Testis (tissue), 3 donors: ENCODE data around the gene NELFCD. TPM values are rescaled to one million over a fixed set of nuclear protein-coding genes. Genes with fewer than 3 reads are reported as not detected.

Experiments
- DNase-seq: peaks from one replicate; pipeline ENCODE4 v3.0.0-alpha.2; 2019
- H3K27ac ChIP-seq, 2 donors: fragments of 200-600 bp; sonication (generic); one replicate each; pipeline ENCODE4 v1.5.1; 2019
- H3K27me3 ChIP-seq: fragments of 200-600 bp; sonication (generic); one replicate; pipeline ENCODE4 v1.5.1; 2019
- H3K36me3 ChIP-seq: fragments of 200-600 bp; sonication (generic); one replicate; pipeline ENCODE4 v1.5.1; 2017; ENCODE audit warnings: low read depth; ENCODE audit errors: missing control alignments
- H3K4me1 ChIP-seq: fragments of 200-600 bp; sonication (generic); one replicate; pipeline ENCODE4 v1.5.1; 2019
- H3K4me3 ChIP-seq, 2 donors: fragments of 200-600 bp; sonication (generic); one replicate each; pipeline ENCODE4 v1.5.1; 2017 to 2019
- H3K9me3 ChIP-seq: fragments of 200-600 bp; sonication (generic); one replicate; pipeline ENCODE4 v1.5.1; 2017
- CTCF ChIP-seq, 3 experiments: fragments of 450-650 bp in 2 of 3; fragments of 200-600 bp in 1 of 3; sonication (generic) in 1 of 3; IDR thresholded peaks; one replicate each; pipeline ENCODE4 v1.5.1; 2016 to 2019; ENCODE audit warnings: antibody characterized with exemption in 3 of 3, mild to moderate bottlenecking in 2 of 3, moderate library complexity in 1 of 3
- POLR2A ChIP-seq: fragments of 450-650 bp; IDR thresholded peaks from one replicate; pipeline ENCODE4 v1.6.1; 2017; ENCODE audit warnings: antibody characterized with exemption, mild to moderate bottlenecking, moderate library complexity
- WGBS, 2 donors: methylation state at CpG; one replicate each; pipeline ENCODE4 v1.1.5; 2018; 5-methylcytosine and 5-hydroxymethylcytosine counted together
- intact Hi-C: fragments of 100-400 bp; cut with DNase I; formaldehyde crosslinking; loops from one replicate; pipeline ENCODE4 v1.15.1; 2023; ENCODE audit warnings: low total_unique reads
- polyA plus RNA-seq: library from polyadenylated mRNA; stranded (reverse); fragments of 350-450 nt; fragmentation: Illumina TruSeq; extraction: RNeasy Lipid Tissue Mini Kit (QIAGEN cat#74804); gene quantifications from one replicate; pipeline ENCODE4 v1.2.3, GENCODE V29; 2014; ENCODE audit warnings: low read depth, low replicate concordance; ENCODE audit not compliant: insufficient read depth
- total RNA-seq, 2 donors: library from RNA; depleted of rRNA; stranded (reverse); fragments of >200 nt; gene quantifications; one replicate each; pipeline ENCODE4 v1.2.3, GENCODE V29; 2016

Gene NELFCD
- total and polyA plus RNA-seq, 3 donors from 2014 or later = 103 to 123 (median 105) TPM

DNA sequence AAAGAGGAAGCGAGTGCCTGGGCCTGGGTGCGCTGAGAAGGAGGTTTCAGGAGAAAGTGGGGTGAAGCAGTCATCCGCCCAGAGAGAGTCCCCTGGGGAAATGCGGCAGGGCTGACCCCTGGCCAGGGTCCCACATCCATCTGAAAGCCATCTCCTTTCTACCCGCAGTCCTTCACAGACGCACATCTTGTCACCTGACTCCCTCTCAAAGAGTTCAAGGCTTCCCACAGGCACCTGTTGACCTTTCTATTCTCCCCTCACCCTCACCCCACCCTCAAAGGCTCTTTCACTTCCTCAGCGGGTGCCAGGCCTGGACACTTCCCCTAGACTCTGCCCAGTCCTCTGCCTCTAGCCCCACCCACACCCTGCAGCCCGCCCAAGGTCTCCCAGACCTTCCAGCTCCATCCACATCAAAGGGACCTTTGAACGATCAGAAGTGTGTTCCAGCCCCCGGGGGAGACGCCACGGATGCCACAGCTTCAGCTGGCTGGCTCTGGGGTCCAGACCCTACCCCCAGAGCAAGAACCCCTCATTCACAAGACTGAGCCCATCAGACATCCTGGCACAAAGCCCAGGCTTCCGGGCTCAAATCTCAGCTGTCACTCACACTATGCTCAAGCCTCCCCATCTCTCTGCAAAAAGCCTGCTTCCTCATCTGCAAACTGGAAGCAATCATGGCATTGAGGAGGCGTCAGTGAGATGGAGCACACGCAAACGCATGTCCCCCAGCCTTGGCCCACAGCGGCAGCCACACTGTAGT is 23.9 kb downstream of the NELFCD start:
- no peaks in the 10 kb centered on the region for H3K36me3 ChIP-seq
- H3K27ac ChIP-seq = peak overlapping the region in 1 of 2 donors; percentile 7
- 64 to 69% methylated on average over 14 to 17 of the region's 17 CpGs for WGBS, 2 donors
- no peaks in the 10 kb centered on the region for H3K9me3 ChIP-seq
- H3K27me3 ChIP-seq = no peaks in the 10 kb centered on the region
- no peak overlapping the region for H3K4me3 ChIP-seq
- intact Hi-C loops = no loop called here
- peak; percentile 43 for DNase-seq
- TF ChIP-seq POLR2A (no peak), CTCF (IDR thresholded peaks at IDR 0.05) (no peak)
- H3K4me1 ChIP-seq = peaks cover 9% of the 10 kb centered on the region

DNA sequence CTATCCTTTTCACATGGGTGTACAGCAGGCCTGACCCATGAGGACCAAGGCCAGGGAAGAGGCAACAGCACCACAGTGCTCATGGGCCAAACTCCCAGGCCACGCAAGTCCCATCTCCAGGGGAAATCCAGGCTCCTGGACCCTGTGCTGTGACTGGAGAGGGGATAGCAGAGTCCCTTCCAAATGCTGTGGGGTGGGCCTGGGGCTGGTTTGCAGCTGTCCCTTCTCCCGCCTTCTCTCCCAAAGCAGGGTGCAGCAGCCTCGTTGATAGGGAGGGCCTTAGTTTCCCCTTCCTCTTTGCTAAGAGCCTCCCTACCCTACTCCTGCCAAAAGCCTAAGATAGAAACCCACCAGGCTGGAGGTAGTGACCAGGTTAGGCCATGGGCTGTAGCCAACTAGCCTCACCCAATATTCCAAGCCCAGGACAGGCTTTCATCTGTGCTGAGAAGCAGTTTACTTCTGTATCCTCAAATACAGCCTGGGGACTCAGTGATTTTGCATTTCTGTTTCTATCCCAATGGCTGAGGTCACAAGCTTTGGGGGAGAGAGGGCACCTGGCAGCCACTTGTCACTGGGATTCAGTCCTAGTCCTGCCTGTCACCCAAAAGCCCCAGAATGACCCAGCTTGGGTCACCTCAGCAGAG is 24.6 kb downstream of the NELFCD start:
- Histone ChIP-seq H3K4me3 (no peak overlapping the region), H3K27ac (peak overlapping the region in 1 of 2 donors; percentile 50), H3K27me3 (no peaks in the 10 kb centered on the region), H3K9me3 (no peaks in the 10 kb centered on the region), H3K4me1 (peaks cover 9% of the 10 kb centered on the region), H3K36me3 (no peaks in the 10 kb centered on the region)
- no peak for DNase-seq
- TF ChIP-seq POLR2A = no peak
- TF ChIP-seq CTCF (IDR thresholded peaks at IDR 0.05) = no peak
- 76% methylated on average over 3 of the region's 3 CpGs; no CpG with 5 or more reads in 1 of the 2 donors for WGBS, 2 donors
- intact Hi-C loops = no loop called here

GRCh38 chr20:59006167-59006863 is 25.3 kb downstream of the NELFCD start:
- 57% methylated on average over 23 of the region's 29 CpGs; no CpG with 5 or more reads in 1 of the 2 donors for WGBS, 2 donors
- intact Hi-C loops = no loop called here
- H3K27me3 ChIP-seq = no peaks in the 10 kb centered on the region
- peaks cover 9% of the 10 kb centered on the region for H3K4me1 ChIP-seq
- DNase-seq = no peak
- peak overlapping the region; percentile 65 to 68 for H3K27ac ChIP-seq
- H3K4me3 ChIP-seq = peak overlapping the region; percentile 57 to 70
- no peak for TF ChIP-seq POLR2A
- no peak for TF ChIP-seq CTCF (IDR thresholded peaks at IDR 0.05)
- H3K9me3 ChIP-seq = no peaks in the 10 kb centered on the region
- H3K36me3 ChIP-seq = no peaks in the 10 kb centered on the region

GRCh38 chr20:59006864-59007664 is 26.0 kb downstream of the NELFCD start, which contains the start of gene CTSZ:
Gene CTSZ (minus strand): TSS chr20:59007254. CDS start chr20:59007128, 126 bp downstream.
- Histone ChIP-seq H3K4me1 (peaks cover 9% of the 10 kb centered on the region), H3K9me3 (no peaks in the 10 kb centered on the region), H3K36me3 (no peaks in the 10 kb centered on the region), H3K4me3 (peak within 1 kb of the TSS; percentile 57 to 70), H3K27me3 (no peaks in the 10 kb centered on the region), H3K27ac (peak within 1 kb of the TSS; percentile 65 to 68)
- intact Hi-C loops = no loop called here
- WGBS, 2 donors = 0 to 13% methylated on average over 12 to 52 of the region's 82 CpGs
- no peak for DNase-seq
- TF ChIP-seq POLR2A (no peak), CTCF (IDR thresholded peaks at IDR 0.05) (no peak)
